ENCODE measurements around the gene ALDH1B1. TPM values are rescaled to one million over a fixed set of nuclear protein-coding genes. Genes with fewer than 3 reads are reported as not detected.

ALDH1B1 gene
- total RNA-seq, 1 experiment from 2014 or later: 46.6 TPM

DNA sequence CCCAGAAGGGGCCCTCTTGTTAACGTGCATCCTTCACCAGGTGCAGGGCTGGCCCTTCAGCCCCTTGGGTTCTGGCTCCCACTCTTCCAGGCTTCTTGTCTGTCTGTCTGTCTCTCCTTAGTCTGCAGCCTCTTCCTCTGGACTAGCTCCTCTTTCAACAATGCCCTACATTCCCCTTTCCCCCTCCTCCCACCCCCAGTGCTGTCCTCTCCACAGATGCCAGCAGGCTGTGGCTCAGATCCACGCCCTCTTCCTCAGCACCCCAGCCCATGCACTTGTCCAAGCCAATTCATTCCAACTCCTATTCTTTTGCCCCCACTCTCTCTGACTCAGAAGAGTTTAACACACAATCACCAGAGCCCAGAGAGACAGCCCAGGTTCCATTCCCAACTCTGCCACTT lies 45.2 kb upstream of the ALDH1B1 start:
- H3K27ac ChIP-seq (ENCODE audit: low read depth, low read length): no peak overlapping the region
- no peaks in the 10 kb centered on the region for H3K4me1 ChIP-seq (ENCODE audit: control insufficient read depth in 1 of 2, insufficient read depth in 2 of 2, low read length in 2 of 2)
- intact Hi-C loops (cut with micrococcal nuclease): no loop called here
- ChIA-PET CTCF (no interaction called here), POLR2A (no interaction called here), RAD21 (ENCODE audit: low non-redundant PET in 1 of 2, low total read pairs in 2 of 2, uncharacterized antibody in 2 of 2, unreplicated experiment in 2 of 2) (no interaction called here)
- H4K20me1 ChIP-seq (ENCODE audit: insufficient read depth): no peaks in the 10 kb centered on the region
- H3K9me3 ChIP-seq (ENCODE audit: control insufficient read depth in 1 of 2, insufficient read depth in 1 of 2, low read depth in 1 of 2, low read length in 2 of 2): no peaks in the 10 kb centered on the region
- no peak overlapping the region for H3K4me3 ChIP-seq (replicated peaks in 1 of 2; ENCODE audit: low read depth in 1 of 2, low read length in 2 of 2)
- no peaks in the 10 kb centered on the region for H3K27me3 ChIP-seq (ENCODE audit: insufficient read depth, low read length)
- no peak for ATAC-seq
- TF ChIP-seq, protein P1, sequence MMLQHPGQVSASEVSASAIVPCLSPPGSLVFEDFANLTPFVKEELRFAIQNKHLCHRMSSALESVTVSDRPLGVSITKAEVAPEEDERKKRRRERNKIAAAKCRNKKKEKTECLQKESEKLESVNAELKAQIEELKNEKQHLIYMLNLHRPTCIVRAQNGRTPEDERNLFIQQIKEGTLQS (IDR thresholded peaks at IDR 0.05): no peak
- TF ChIP-seq SP1 (IDR thresholded peaks at IDR 0.05; ENCODE audit: low read depth): no peak
- no peak for TF ChIP-seq EGR1 (IDR thresholded peaks at IDR 0.05; ENCODE audit: low read depth)
- TF ChIP-seq ZFX (IDR thresholded peaks at IDR 0.05): no peak
- no peak for TF ChIP-seq TCF7L2 (IDR thresholded peaks at IDR 0.05; ENCODE audit: borderline replicate concordance, extremely low read depth, insufficient read depth, insufficient read length)
- TF ChIP-seq, protein P2, sequence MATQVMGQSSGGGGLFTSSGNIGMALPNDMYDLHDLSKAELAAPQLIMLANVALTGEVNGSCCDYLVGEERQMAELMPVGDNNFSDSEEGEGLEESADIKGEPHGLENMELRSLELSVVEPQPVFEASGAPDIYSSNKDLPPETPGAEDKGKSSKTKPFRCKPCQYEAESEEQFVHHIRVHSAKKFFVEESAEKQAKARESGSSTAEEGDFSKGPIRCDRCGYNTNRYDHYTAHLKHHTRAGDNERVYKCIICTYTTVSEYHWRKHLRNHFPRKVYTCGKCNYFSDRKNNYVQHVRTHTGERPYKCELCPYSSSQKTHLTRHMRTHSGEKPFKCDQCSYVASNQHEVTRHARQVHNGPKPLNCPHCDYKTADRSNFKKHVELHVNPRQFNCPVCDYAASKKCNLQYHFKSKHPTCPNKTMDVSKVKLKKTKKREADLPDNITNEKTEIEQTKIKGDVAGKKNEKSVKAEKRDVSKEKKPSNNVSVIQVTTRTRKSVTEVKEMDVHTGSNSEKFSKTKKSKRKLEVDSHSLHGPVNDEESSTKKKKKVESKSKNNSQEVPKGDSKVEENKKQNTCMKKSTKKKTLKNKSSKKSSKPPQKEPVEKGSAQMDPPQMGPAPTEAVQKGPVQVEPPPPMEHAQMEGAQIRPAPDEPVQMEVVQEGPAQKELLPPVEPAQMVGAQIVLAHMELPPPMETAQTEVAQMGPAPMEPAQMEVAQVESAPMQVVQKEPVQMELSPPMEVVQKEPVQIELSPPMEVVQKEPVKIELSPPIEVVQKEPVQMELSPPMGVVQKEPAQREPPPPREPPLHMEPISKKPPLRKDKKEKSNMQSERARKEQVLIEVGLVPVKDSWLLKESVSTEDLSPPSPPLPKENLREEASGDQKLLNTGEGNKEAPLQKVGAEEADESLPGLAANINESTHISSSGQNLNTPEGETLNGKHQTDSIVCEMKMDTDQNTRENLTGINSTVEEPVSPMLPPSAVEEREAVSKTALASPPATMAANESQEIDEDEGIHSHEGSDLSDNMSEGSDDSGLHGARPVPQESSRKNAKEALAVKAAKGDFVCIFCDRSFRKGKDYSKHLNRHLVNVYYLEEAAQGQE (IDR thresholded peaks at IDR 0.05; ENCODE audit: low read depth): no peak
- no peak for TF ChIP-seq CEBPB (IDR thresholded peaks at IDR 0.05; ENCODE audit: low read depth)
- no peak for TF ChIP-seq YY1 (IDR thresholded peaks at IDR 0.05; ENCODE audit: extremely low read depth, insufficient replicate concordance, low read depth, low read length)
- TF ChIP-seq EZH2phosphoT487 (IDR thresholded peaks at IDR 0.05; ENCODE audit: borderline replicate concordance): no peak
- no peak for TF ChIP-seq SIN3A (IDR thresholded peaks at IDR 0.05; ENCODE audit: low read depth)
- TF ChIP-seq ELF1 (IDR thresholded peaks at IDR 0.05; ENCODE audit: borderline replicate concordance, low read depth): no peak
- no peak for TF ChIP-seq POLR2AphosphoS5 (IDR thresholded peaks at IDR 0.05; ENCODE audit: low read depth, low read length)
- no peak for TF ChIP-seq JUND (IDR thresholded peaks at IDR 0.05)
- no peak for TF ChIP-seq ZNF274 (IDR thresholded peaks at IDR 0.05; ENCODE audit: low read depth, low read length)
- TF ChIP-seq, protein P3, sequence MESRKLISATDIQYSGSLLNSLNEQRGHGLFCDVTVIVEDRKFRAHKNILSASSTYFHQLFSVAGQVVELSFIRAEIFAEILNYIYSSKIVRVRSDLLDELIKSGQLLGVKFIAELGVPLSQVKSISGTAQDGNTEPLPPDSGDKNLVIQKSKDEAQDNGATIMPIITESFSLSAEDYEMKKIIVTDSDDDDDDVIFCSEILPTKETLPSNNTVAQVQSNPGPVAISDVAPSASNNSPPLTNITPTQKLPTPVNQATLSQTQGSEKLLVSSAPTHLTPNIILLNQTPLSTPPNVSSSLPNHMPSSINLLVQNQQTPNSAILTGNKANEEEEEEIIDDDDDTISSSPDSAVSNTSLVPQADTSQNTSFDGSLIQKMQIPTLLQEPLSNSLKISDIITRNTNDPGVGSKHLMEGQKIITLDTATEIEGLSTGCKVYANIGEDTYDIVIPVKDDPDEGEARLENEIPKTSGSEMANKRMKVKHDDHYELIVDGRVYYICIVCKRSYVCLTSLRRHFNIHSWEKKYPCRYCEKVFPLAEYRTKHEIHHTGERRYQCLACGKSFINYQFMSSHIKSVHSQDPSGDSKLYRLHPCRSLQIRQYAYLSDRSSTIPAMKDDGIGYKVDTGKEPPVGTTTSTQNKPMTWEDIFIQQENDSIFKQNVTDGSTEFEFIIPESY (IDR thresholded peaks at IDR 0.05; ENCODE audit: extremely low read depth, insufficient replicate concordance, low read length): no peak
- TF ChIP-seq, protein P4, sequence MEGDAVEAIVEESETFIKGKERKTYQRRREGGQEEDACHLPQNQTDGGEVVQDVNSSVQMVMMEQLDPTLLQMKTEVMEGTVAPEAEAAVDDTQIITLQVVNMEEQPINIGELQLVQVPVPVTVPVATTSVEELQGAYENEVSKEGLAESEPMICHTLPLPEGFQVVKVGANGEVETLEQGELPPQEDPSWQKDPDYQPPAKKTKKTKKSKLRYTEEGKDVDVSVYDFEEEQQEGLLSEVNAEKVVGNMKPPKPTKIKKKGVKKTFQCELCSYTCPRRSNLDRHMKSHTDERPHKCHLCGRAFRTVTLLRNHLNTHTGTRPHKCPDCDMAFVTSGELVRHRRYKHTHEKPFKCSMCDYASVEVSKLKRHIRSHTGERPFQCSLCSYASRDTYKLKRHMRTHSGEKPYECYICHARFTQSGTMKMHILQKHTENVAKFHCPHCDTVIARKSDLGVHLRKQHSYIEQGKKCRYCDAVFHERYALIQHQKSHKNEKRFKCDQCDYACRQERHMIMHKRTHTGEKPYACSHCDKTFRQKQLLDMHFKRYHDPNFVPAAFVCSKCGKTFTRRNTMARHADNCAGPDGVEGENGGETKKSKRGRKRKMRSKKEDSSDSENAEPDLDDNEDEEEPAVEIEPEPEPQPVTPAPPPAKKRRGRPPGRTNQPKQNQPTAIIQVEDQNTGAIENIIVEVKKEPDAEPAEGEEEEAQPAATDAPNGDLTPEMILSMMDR (IDR thresholded peaks at IDR 0.05 in 2 of 3, conservative IDR thresholded peaks at IDR 0.05 in 1 of 3; ENCODE audit: borderline replicate concordance in 1 of 3, insufficient read depth in 1 of 3, low read depth in 2 of 3, low read length in 2 of 3): no peak
- TF ChIP-seq, protein P5, sequence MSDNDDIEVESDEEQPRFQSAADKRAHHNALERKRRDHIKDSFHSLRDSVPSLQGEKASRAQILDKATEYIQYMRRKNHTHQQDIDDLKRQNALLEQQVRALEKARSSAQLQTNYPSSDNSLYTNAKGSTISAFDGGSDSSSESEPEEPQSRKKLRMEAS (IDR thresholded peaks at IDR 0.05): no peak
- TF ChIP-seq POLR2A (IDR thresholded peaks at IDR 0.05; ENCODE audit: borderline replicate concordance, extremely low read depth, insufficient read depth, insufficient read length): no peak
- TF ChIP-seq EZH2 (IDR thresholded peaks at IDR 0.05): no peak
- H3K4me2 ChIP-seq (ENCODE audit: low read length): no peak overlapping the region
- DNase-seq (ENCODE audit: low read depth, low spot score): no peak
- H3K9ac ChIP-seq (ENCODE audit: low read length): no peak overlapping the region
- no peaks in the 10 kb centered on the region for H3K9me2 ChIP-seq (ENCODE audit: insufficient read depth)
- no TSS peak for BruUV-seq (replicated peaks)
- no peak overlapping the region for H2AFZ ChIP-seq (ENCODE audit: low read depth, low read length, poor library complexity, severe bottlenecking)
- no peaks in the 10 kb centered on the region for H3K36me3 ChIP-seq (ENCODE audit: control insufficient read depth in 1 of 2, insufficient read depth in 2 of 2, low read length in 2 of 2)
- no peaks in the 10 kb centered on the region for H3K79me2 ChIP-seq (ENCODE audit: insufficient read depth, low read length)

All from HCT116 (cell line).